ENCODE data around the gene MAMSTR. TPM values are rescaled to one million over a fixed set of nuclear protein-coding genes. Genes with fewer than 3 reads are reported as not detected.

MAMSTR gene
- total RNA-seq, 4 donors from 2014 or later: 0.51 TPM; not detected in 3

DNA sequence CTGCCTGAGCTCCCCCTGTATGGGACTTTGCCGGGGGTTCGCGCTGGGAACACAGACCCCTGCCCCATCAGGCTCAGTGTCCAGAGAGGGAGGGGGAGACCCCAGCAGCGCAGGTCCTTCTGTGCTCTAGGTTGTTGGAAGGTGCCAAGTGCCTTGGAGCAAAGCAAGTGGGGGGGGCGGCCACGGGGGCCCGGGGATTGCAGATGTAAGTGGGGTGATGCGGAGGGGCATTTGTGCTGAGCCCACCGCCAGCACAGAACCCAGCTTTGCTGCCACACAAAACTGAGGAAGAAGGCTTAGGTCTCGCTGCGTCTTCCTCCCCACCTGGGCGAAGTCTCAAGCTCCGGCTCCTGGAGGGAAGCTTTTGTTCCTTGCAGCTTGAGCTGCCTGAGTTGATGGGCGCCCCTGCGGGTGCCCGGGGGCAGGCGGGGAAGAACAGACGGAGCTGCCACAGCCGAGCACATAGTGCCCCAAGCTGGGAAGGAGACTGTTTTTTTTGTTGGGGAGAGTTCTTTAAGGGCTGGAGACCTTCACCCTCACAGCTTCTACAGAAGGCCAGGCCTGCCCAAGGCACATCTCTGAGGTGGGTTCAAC, 45.2 kb downstream of the MAMSTR start:
- TF ChIP-seq, protein P1, sequence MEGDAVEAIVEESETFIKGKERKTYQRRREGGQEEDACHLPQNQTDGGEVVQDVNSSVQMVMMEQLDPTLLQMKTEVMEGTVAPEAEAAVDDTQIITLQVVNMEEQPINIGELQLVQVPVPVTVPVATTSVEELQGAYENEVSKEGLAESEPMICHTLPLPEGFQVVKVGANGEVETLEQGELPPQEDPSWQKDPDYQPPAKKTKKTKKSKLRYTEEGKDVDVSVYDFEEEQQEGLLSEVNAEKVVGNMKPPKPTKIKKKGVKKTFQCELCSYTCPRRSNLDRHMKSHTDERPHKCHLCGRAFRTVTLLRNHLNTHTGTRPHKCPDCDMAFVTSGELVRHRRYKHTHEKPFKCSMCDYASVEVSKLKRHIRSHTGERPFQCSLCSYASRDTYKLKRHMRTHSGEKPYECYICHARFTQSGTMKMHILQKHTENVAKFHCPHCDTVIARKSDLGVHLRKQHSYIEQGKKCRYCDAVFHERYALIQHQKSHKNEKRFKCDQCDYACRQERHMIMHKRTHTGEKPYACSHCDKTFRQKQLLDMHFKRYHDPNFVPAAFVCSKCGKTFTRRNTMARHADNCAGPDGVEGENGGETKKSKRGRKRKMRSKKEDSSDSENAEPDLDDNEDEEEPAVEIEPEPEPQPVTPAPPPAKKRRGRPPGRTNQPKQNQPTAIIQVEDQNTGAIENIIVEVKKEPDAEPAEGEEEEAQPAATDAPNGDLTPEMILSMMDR (IDR thresholded peaks at IDR 0.05; ENCODE audit: low read depth): no peak

DNA sequence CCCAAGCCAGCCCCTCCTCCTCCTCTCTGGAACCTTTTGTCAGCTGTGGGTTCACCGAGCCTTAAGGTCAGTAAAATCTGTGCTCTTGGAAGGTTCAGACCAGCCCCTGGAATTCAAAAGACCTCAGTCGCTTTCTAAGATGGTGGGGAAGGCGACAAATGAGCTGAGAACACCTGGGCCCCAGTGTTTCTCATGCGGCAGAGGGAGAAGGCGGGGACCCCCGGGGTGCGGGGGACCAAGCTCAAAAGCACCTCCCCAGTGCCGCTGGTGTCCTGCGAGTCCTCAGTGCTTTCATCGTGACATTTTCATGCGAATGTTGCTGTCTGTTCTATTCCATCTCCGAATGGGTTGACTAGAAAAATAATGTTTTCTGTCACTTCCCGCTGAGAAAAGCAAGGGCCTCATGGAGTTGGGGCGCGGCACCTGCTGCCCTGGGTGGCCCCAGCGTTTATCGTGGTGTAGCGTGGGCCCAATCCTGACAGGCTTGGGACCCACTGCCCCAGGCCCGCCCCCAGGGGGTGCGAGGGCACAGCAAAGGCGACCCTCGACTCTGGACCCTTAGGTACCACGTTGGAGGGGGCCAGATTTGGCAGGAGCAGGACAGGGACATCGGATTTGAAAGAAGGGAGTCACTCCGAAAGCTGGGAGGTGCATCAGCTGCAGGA, 46.0 kb downstream of the MAMSTR start:
- TF ChIP-seq, protein P1 (IDR thresholded peaks at IDR 0.05; ENCODE audit: low read depth): no peak

DNA sequence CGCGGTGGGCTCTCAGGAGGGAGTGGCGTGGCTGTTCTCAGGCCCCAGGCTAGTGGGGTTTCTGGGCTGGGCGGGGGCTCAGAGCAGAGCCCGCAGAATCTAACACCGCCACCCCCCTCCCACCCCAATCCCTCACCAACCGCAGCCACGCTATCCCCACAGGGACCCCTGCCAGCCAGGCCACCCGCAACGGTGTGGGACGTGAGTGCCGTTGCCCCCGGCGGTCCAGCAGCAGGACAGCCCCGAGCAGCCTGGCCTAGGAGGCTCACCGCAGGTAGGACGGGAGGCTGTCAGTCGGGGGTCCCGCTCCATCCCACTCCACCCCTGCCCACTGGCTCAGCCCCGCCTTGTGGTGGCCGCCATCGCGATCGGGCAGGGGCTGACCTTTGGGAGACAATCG, 46.5 kb downstream of the MAMSTR start, which contains the start of gene NTN5:
Gene NTN5, minus strand, starts transcription at position 24 of the 400 bp plus-strand sequence. CDS start 2,031 bp downstream, outside the sequence.
- TF ChIP-seq, protein P1 (IDR thresholded peaks at IDR 0.05; ENCODE audit: low read depth): no peak

DNA sequence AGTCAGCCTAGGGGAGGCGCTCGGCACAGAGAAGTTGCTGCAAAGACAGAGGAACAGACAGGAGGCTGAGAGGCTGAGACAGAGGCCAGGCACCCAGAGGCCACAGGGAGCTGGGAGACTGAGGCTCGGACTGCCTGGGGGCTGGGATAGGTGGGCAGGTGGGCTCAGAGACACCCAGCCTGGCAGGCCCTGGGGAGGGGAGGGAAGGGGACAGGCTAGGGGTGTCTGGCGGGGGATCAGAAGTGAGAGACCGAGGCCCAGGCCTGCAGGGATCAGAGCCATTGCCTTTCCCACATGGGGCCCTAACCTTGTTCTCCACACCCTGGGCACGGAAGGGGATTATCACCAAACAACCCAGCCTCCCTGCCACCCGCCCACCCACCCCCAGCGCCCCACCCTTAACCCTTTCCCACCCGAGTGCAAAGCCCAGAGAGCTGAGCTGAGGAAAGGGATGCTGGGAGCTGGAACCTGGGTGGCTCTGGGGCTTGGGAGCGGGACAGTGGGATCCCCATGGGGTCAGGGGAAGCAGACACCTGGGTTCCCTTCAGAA, 48.0 kb downstream of the MAMSTR start:
- TF ChIP-seq, protein P1 (IDR thresholded peaks at IDR 0.05; ENCODE audit: low read depth): no peak

DNA sequence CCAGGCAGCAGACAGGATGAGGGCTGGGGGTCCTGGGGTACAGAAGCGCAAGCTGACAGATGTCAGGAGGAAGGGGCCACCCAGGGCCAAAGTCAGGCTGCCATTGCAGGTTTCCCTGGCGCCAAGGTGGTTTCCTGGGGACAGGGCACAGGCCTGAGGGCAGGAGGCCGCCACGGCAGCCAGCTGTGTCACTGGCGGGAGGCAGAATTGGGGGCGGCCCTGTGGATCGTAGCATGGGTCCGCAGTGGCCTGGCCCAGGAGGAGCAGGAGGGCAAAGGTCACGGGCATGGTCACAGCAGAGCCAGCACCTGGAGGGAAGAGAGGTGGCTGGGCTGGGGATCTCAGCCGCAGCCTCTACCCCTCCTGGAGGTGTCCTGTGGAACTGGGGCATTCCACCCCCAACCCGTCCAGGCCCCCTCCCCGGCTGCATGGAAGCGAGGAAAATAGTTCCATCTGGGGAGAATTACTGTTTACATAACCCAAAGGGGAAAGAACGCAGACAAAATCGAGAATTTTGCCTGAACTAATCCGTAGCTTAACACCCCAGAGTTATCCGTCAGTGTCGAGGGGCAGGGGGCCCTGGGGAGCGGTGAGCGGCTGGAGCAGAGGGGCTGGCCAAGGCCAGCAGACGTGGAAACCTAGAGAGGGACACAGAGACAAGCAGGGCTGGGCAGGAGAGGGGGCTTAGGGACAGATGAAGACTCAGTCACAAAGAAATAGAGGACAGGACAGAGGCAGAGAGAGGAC, 48.7 kb downstream of the MAMSTR start:
- TF ChIP-seq, protein P1 (IDR thresholded peaks at IDR 0.05; ENCODE audit: low read depth): no peak

DNA sequence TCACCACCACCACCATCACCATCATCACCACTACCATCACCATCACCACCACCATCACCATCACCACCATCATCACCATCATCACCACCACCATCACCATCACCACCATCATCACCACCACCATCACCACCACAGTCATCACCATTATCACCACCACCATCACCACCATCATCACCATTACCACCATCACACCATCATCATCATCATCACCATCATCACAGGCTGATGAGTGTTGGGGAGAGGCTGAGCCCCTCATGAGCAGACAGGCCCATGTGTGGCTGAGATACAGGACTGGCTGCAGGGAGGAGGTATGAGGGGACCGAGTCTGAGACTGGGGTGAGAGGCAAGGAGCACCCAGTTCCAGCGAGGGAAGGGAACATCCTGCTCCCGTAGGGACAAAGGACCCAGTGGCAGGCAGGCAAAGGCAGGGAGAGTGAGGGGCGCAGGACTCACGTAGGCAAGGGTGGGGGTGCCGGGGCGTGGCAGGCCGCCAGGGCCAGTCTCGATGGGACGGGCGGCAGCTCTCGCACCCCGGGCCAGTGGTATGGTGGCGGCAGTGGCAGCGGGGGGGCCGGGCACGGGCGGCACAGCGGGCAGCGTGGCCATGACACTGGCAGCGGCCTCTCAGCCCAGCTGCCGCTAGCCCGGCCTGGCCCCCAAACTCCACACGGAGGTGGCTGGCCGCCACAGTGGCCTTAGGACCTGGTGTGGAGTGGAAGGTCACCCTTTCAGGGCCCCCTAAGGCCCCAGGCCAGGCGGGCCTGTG, 49.4 kb downstream of the MAMSTR start:
- TF ChIP-seq, protein P1 (IDR thresholded peaks at IDR 0.05; ENCODE audit: low read depth): no peak
